ENCODE measurements around the gene ELMO2.

ELMO2 gene

GRCh38 chr20:46406200-46406985, at the start of gene ELMO2:
Gene ELMO2 (minus strand): TSS chr20:46406615. CDS start chr20:46394482, 12,133 bp downstream.
- CTCF ChIA-PET, result interaction anchor here (0.6 to 2.3 kb wide), 5 partner anchors 41 to 394 kb away, joined by 3 to 6 read pairs (median 6); no protein-coding TSS in a partner anchor
- Mint-ChIP-seq H3K27me3 (no peaks in the 10 kb centered on the region), H3K27ac (peak within 1 kb of the TSS; percentile 94), H3K4me1 (peaks cover 77% of the 10 kb centered on the region), H3K4me3 (peak within 1 kb of the TSS; percentile 98), H3K9me3 (no peaks in the 10 kb centered on the region), H3K36me3 (peaks cover 21% of the 10 kb centered on the region)
- DNase-seq, result peak; percentile 98

GRCh38 chr20:46455729-46456128, 49.3 kb upstream of the ELMO2 start:
- Mint-ChIP-seq H3K27ac (no peak overlapping the region), H3K36me3 (no peaks in the 10 kb centered on the region), H3K9me3 (peaks cover 13% of the 10 kb centered on the region), H3K27me3 (peaks cover 25% of the 10 kb centered on the region), H3K4me1 (no peaks in the 10 kb centered on the region), H3K4me3 (no peak overlapping the region)
- no peak for DNase-seq
- CTCF ChIA-PET, result no interaction called here

- peaks cover 41% of the 10 kb centered on the region for H3K27me3 Mint-ChIP-seq
Observed at GRCh38 chr20:46446851-46447250, 40.4 kb upstream of the ELMO2 start.

GRCh38 chr20:46439837-46440236, 33.4 kb upstream of the ELMO2 start:
- Mint-ChIP-seq H3K4me3 (no peak overlapping the region), H3K4me1 (no peaks in the 10 kb centered on the region), H3K27ac (no peak overlapping the region), H3K9me3 (no peaks in the 10 kb centered on the region), H3K27me3 (peaks cover 33% of the 10 kb centered on the region), H3K36me3 (no peaks in the 10 kb centered on the region)
- CTCF ChIA-PET, result interaction anchor here (1.1 kb wide), 1 partner anchor 32 kb away, joined by 3 read pairs; no protein-coding TSS in a partner anchor
- DNase-seq, result no peak

More at GRCh38 chr20:46446851-46447250, 40.4 kb upstream of the ELMO2 start:
- Mint-ChIP-seq H3K9me3 (no peaks in the 10 kb centered on the region), H3K4me1 (no peaks in the 10 kb centered on the region), H3K36me3 (no peaks in the 10 kb centered on the region), H3K27ac (no peak overlapping the region), H3K4me3 (no peak overlapping the region)
- CTCF ChIA-PET, result interaction anchor here (1.0 kb wide), 1 partner anchor 9 kb away, joined by 3 read pairs; no protein-coding TSS in a partner anchor
- DNase-seq, result no peak

GRCh38 chr20:46438156-46438750, 31.8 kb upstream of the ELMO2 start:
- Mint-ChIP-seq H3K4me3 (no peak overlapping the region), H3K4me1 (no peaks in the 10 kb centered on the region), H3K27me3 (peaks cover 35% of the 10 kb centered on the region), H3K27ac (no peak overlapping the region), H3K36me3 (no peaks in the 10 kb centered on the region), H3K9me3 (no peaks in the 10 kb centered on the region)
- peak; percentile 40 for DNase-seq
- CTCF ChIA-PET, result interaction anchor here (0.8 to 1.6 kb wide), 6 partner anchors 9 to 307 kb away, joined by 3 to 6 read pairs (median 3); no protein-coding TSS in a partner anchor

GRCh38 chr20:46435146-46435545, 28.7 kb upstream of the ELMO2 start:
- no peak for DNase-seq
- Mint-ChIP-seq H3K4me1 (no peaks in the 10 kb centered on the region), H3K27ac (no peak overlapping the region), H3K9me3 (no peaks in the 10 kb centered on the region), H3K27me3 (peaks cover 27% of the 10 kb centered on the region), H3K4me3 (no peak overlapping the region), H3K36me3 (no peaks in the 10 kb centered on the region)
- CTCF ChIA-PET, result no interaction called here

- DNase-seq, result no peak
- Mint-ChIP-seq H3K9me3 (no peaks in the 10 kb centered on the region), H3K27me3 (peaks cover 27% of the 10 kb centered on the region), H3K27ac (no peak overlapping the region), H3K4me1 (no peaks in the 10 kb centered on the region), H3K36me3 (no peaks in the 10 kb centered on the region), H3K4me3 (no peak overlapping the region)
- CTCF ChIA-PET, result no interaction called here
Observed at GRCh38 chr20:46434597-46434996, 28.2 kb upstream of the ELMO2 start.

- CTCF ChIA-PET, result interaction anchor here (0.6 kb wide), 1 partner anchor 118 kb away, joined by 3 read pairs; no protein-coding TSS in a partner anchor
- H3K4me1 Mint-ChIP-seq, result no peaks in the 10 kb centered on the region
- DNase-seq, result no peak
- H3K27ac Mint-ChIP-seq, result no peak overlapping the region
- H3K4me3 Mint-ChIP-seq, result no peak overlapping the region
- no peaks in the 10 kb centered on the region for H3K36me3 Mint-ChIP-seq
- no peaks in the 10 kb centered on the region for H3K9me3 Mint-ChIP-seq
- peaks cover 20% of the 10 kb centered on the region for H3K27me3 Mint-ChIP-seq
Observed at GRCh38 chr20:46433051-46433450, 26.6 kb upstream of the ELMO2 start.

GRCh38 chr20:46430921-46431712, 24.7 kb upstream of the ELMO2 start:
- Mint-ChIP-seq H3K27ac (no peak overlapping the region), H3K27me3 (peaks cover 29% of the 10 kb centered on the region), H3K4me3 (no peak overlapping the region), H3K36me3 (no peaks in the 10 kb centered on the region), H3K9me3 (no peaks in the 10 kb centered on the region), H3K4me1 (no peaks in the 10 kb centered on the region)
- CTCF ChIA-PET, result no interaction called here
- no peak for DNase-seq

GRCh38 chr20:46427384-46427783, 21.0 kb upstream of the ELMO2 start:
- CTCF ChIA-PET, result no interaction called here
- DNase-seq, result no peak
- H3K27me3 Mint-ChIP-seq, result peaks cover 32% of the 10 kb centered on the region
- H3K36me3 Mint-ChIP-seq, result no peaks in the 10 kb centered on the region
- no peak overlapping the region for H3K4me3 Mint-ChIP-seq
- H3K27ac Mint-ChIP-seq, result no peak overlapping the region
- H3K4me1 Mint-ChIP-seq, result no peaks in the 10 kb centered on the region
- H3K9me3 Mint-ChIP-seq, result no peaks in the 10 kb centered on the region

GRCh38 chr20:46423882-46424482, 17.6 kb upstream of the ELMO2 start:
- DNase-seq, result no peak
- H3K27me3 Mint-ChIP-seq, result peaks cover 25% of the 10 kb centered on the region
- H3K4me1 Mint-ChIP-seq, result no peaks in the 10 kb centered on the region
- H3K4me3 Mint-ChIP-seq, result no peak overlapping the region
- H3K9me3 Mint-ChIP-seq, result no peaks in the 10 kb centered on the region
- no peak overlapping the region for H3K27ac Mint-ChIP-seq
- CTCF ChIA-PET, result no interaction called here
- no peaks in the 10 kb centered on the region for H3K36me3 Mint-ChIP-seq

GRCh38 chr20:46423342-46423741, 16.9 kb upstream of the ELMO2 start:
- H3K36me3 Mint-ChIP-seq, result no peaks in the 10 kb centered on the region
- H3K27me3 Mint-ChIP-seq, result peaks cover 29% of the 10 kb centered on the region
- no peaks in the 10 kb centered on the region for H3K9me3 Mint-ChIP-seq
- no peaks in the 10 kb centered on the region for H3K4me1 Mint-ChIP-seq
- no peak for DNase-seq
- H3K4me3 Mint-ChIP-seq, result no peak overlapping the region
- no peak overlapping the region for H3K27ac Mint-ChIP-seq
- CTCF ChIA-PET, result no interaction called here

- H3K4me3 Mint-ChIP-seq, result no peak overlapping the region
- no peak overlapping the region for H3K27ac Mint-ChIP-seq
- H3K27me3 Mint-ChIP-seq, result peaks cover 30% of the 10 kb centered on the region
- H3K9me3 Mint-ChIP-seq, result no peaks in the 10 kb centered on the region
- H3K36me3 Mint-ChIP-seq, result no peaks in the 10 kb centered on the region
- CTCF ChIA-PET, result no interaction called here
- no peak for DNase-seq
- H3K4me1 Mint-ChIP-seq, result no peaks in the 10 kb centered on the region
Observed at GRCh38 chr20:46420878-46421277, 14.5 kb upstream of the ELMO2 start.

GRCh38 chr20:46419882-46420281, 13.5 kb upstream of the ELMO2 start:
- Mint-ChIP-seq H3K4me1 (no peaks in the 10 kb centered on the region), H3K27me3 (peaks cover 32% of the 10 kb centered on the region), H3K27ac (no peak overlapping the region), H3K9me3 (no peaks in the 10 kb centered on the region), H3K36me3 (no peaks in the 10 kb centered on the region), H3K4me3 (no peak overlapping the region)
- DNase-seq, result no peak
- CTCF ChIA-PET, result no interaction called here

All from activated naive CD4-positive, alpha-beta T cell treated with anti-CD3 and anti-CD28 coated beads, Interleukin-2, amount 10 ng/mL, durations not matched to agents 7 days and 5 days (primary cell).